Heart left ventricle (tissue), 16 donors: ENCODE results near the gene TAAR9. TPM values are rescaled to one million over a fixed set of nuclear protein-coding genes. Genes with fewer than 3 reads are reported as not detected.
"Not testable (repeated sequence)": the region's sequence is repeated elsewhere in the genome, so short reads cannot be mapped to it uniquely, and the experiment has no call there.

Source experiments
- ATAC-seq, 4 donors: fragments of 200-7000 bp; cut with Tn5 transposase; one replicate each; pipeline ENCODE4 v1.9.1; 2020 to 2022; ENCODE audit warnings: moderate library complexity in 4 of 4, mild to moderate bottlenecking in 3 of 4, moderate number of reproducible peaks in 1 of 4
- DNase-seq, 5 donors: peaks; one replicate each; pipeline ENCODE4 v3.0.0-alpha.2; 2020
- H3K27ac ChIP-seq, 12 donors: fragments of 200-600 bp; sonication (generic) in 4 of 12; one replicate each; pipeline versions ENCODE4 v1.5.0 to v1.8.0; 2016 to 2022; ENCODE audit warnings: mild to moderate bottlenecking in 2 of 12
- H3K27me3 ChIP-seq, 9 donors: fragments of 200-600 bp; sonication (generic) in 2 of 9; one replicate each; pipeline versions ENCODE4 v1.5.1 to v1.8.0; 2016 to 2022; ENCODE audit warnings: mild to moderate bottlenecking in 3 of 9
- H3K36me3 ChIP-seq, 9 donors: fragments of 200-600 bp; sonication (generic) in 2 of 9; one replicate each; pipeline versions ENCODE4 v1.5.0 to v1.8.0; 2018 to 2022; ENCODE audit warnings: mild to moderate bottlenecking in 2 of 9
- H3K4me1 ChIP-seq, 12 donors: fragments of 200-600 bp; sonication (generic) in 4 of 12; one replicate each; pipeline versions ENCODE4 v1.5.0 to v1.8.0; 2016 to 2022; ENCODE audit warnings: mild to moderate bottlenecking in 3 of 12
- H3K4me3 ChIP-seq, 12 donors: fragments of 200-600 bp; sonication (generic) in 4 of 12; one replicate each; pipeline versions ENCODE4 v1.5.0 to v1.8.0; 2017 to 2022; ENCODE audit warnings: mild to moderate bottlenecking in 9 of 12, moderate library complexity in 4 of 12
- H3K9me3 ChIP-seq, 12 donors: fragments of 200-600 bp; sonication (generic) in 4 of 12; one replicate each; pipeline versions ENCODE4 v1.5.0 to v1.8.0; 2016 to 2022; ENCODE audit warnings: mild to moderate bottlenecking in 1 of 12
- POLR2A ChIP-seq, 2 donors: fragments of 450-650 bp; IDR thresholded peaks; one replicate each; pipeline ENCODE4 v1.6.1; 2017; ENCODE audit warnings: antibody characterized with exemption in 2 of 2, mild to moderate bottlenecking in 2 of 2, moderate library complexity in 2 of 2
- WGBS, 4 donors: extraction: QIAGEN DNeasy Blood & Tissue Kit in 2 of 4; methylation state at CpG; one replicate each; pipeline versions ENCODE4 v1.1.5 to v1.1.7; 2013 to 2018; 5-methylcytosine and 5-hydroxymethylcytosine counted together
- intact Hi-C, 10 donors: fragments of 100-400 bp; cut with DNase I; formaldehyde crosslinking; loops; one replicate each; pipeline versions ENCODE4 v1.11.1 to v1.14.2; 2022
- polyA plus RNA-seq, 2 donors: library from polyadenylated mRNA; stranded (reverse); fragments of 200-250 nt; gene quantifications; one replicate each; pipeline ENCODE4 v1.2.3, GENCODE V29; 2013
- total RNA-seq, 9 donors: library from RNA; depleted of rRNA in 2 of 9; stranded (reverse); fragments of >200 nt in 2 of 9; fragmentation: NEBNext Ultra II Directional in 3 of 9; extraction: Animal tissue kit (Norgen Biotek cat#: 25700) in 3 of 9; gene quantifications; one replicate each; pipeline versions ENCODE4 v1.1.0 to v1.2.4, GENCODE V29; 2016 to 2023
- TF ChIP-seq, protein P1 (sequence below), 12 donors: fragments of 200-600 bp; sonication (generic) in 4 of 12; IDR thresholded peaks; one replicate each; pipeline versions ENCODE4 v1.5.0 to v1.8.0; 2018 to 2022; ENCODE audit warnings: antibody characterized with exemption in 12 of 12, mild to moderate bottlenecking in 5 of 12
- donor health status: ischemic (EF 13 %, LVEDD 7.1; RV severe dilation, severe dysfunction).
- donor health status: healthy with polysubstance abuse.
- donor health status: DM: no; HTN: yes; CAD: no.
- donor health status: DM: no; HTN: no; CAD: no.
- donor health status: ischemic (EF 25% LVEDD 6.9; RV normal size, moderate dysfunction).
- donor health status: ischemic (EF 25% LVEDD 5.7; RV mildly dilated, moderate dysfunction).
- donor health status: healthy.
- donor health status: DM: yes; HTN: yes; CAD: no.
- donor health status: ischemic (EF 35%, LVEDD 5.7; RV mildly dilated, moderate dysfunction).
- donor health status: nonischemic (EF 11% LVEDD 7.7; RV severe dilation, severe dysfunction).
- donor health status: DM: yes; HTN: yes; CAD: no.
- donor health status: PGD.
- donor health status: ischemic (EF 29% LVEDD 5.4; RV normal size, mild dysfunction).
- donor health status: nonischemic (EF 23%, LVEDD 6.1; RV moderate dilation, normal function).

Gene TAAR9
- total and polyA plus RNA-seq, 11 donors, result not detected

GRCh38 chr6:132525866-132526265 is 12.2 kb upstream of the TAAR9 start:
- Histone ChIP-seq H3K27ac (no peak overlapping the region), H3K4me3 (no peak overlapping the region), H3K4me1 (no peaks in the 10 kb centered on the region), H3K9me3 (no peaks in the 10 kb centered on the region), H3K27me3 (peaks cover 0 to 10% (median 0%) of the 10 kb centered on the region in 9 donors), H3K36me3 (no peaks in the 10 kb centered on the region)
- DNase-seq (no peak), ATAC-seq (no peak)
- intact Hi-C loops, result no loop called here
- WGBS, 4 donors, result 59 to 72% (median 64%) methylated on average over 4 of the region's 4 CpGs
- TF ChIP-seq, protein P1, sequence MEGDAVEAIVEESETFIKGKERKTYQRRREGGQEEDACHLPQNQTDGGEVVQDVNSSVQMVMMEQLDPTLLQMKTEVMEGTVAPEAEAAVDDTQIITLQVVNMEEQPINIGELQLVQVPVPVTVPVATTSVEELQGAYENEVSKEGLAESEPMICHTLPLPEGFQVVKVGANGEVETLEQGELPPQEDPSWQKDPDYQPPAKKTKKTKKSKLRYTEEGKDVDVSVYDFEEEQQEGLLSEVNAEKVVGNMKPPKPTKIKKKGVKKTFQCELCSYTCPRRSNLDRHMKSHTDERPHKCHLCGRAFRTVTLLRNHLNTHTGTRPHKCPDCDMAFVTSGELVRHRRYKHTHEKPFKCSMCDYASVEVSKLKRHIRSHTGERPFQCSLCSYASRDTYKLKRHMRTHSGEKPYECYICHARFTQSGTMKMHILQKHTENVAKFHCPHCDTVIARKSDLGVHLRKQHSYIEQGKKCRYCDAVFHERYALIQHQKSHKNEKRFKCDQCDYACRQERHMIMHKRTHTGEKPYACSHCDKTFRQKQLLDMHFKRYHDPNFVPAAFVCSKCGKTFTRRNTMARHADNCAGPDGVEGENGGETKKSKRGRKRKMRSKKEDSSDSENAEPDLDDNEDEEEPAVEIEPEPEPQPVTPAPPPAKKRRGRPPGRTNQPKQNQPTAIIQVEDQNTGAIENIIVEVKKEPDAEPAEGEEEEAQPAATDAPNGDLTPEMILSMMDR (IDR thresholded peaks at IDR 0.05), result no peak
- no peak for TF ChIP-seq POLR2A (IDR thresholded peaks at IDR 0.05)

- intact Hi-C loops, result no loop called here
Observed at GRCh38 chr6:132526461-132526860, 11.6 kb upstream of the TAAR9 start.

DNA sequence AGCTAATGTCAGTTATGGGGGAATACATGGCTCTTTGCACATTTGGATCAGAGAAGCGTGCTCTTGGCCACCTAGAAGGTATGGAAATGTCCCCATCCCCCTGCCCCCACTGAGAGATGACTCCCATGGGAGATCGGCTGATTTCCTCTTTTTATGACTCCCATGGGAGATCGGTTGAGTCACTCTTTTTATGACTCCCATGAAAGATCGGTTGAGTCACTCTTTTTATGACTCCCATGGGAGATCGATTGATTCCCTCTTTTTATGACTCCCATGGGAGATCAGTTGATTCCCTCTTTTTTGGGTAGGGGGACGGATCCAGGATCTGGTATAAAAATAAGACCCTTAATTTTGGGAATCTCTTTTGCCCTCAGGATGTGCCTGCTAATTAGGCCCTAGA is 10.3 kb upstream of the TAAR9 start:
- Histone ChIP-seq H3K27ac (no peak overlapping the region), H3K4me3 (no peak overlapping the region), H3K36me3 (no peaks in the 10 kb centered on the region), H3K27me3 (peaks cover 0 to 10% (median 0%) of the 10 kb centered on the region in 9 donors), H3K9me3 (no peaks in the 10 kb centered on the region), H3K4me1 (no peaks in the 10 kb centered on the region)
- WGBS, 4 donors, result 78 to 82% (median 80%) methylated on average over 6 of the region's 6 CpGs
- TF ChIP-seq POLR2A (IDR thresholded peaks at IDR 0.05), result no peak
- TF ChIP-seq, protein P1 (IDR thresholded peaks at IDR 0.05), result no peak
- intact Hi-C loops, result no loop called here
- ATAC-seq, result no peak
- DNase-seq, result no peak

More at GRCh38 chr6:132526461-132526860, 11.6 kb upstream of the TAAR9 start:
- H3K4me1 ChIP-seq, result no peaks in the 10 kb centered on the region
- no peaks in the 10 kb centered on the region for H3K9me3 ChIP-seq
- no peak overlapping the region for H3K27ac ChIP-seq
- peaks cover 0 to 10% (median 0%) of the 10 kb centered on the region in 9 donors for H3K27me3 ChIP-seq
- no peaks in the 10 kb centered on the region for H3K36me3 ChIP-seq
- TF ChIP-seq, protein P1 (IDR thresholded peaks at IDR 0.05), result no peak
- no peak for TF ChIP-seq POLR2A (IDR thresholded peaks at IDR 0.05)
- no peak overlapping the region for H3K4me3 ChIP-seq
- 40 to 70% (median 58%) methylated on average over 2 of the region's 2 CpGs for WGBS, 4 donors
- DNase-seq (no peak), ATAC-seq (no peak)

GRCh38 chr6:132530293-132530974 is 7.6 kb upstream of the TAAR9 start:
- peak in 3 of 4 donors; percentile 44 to 72 (median 71) for ATAC-seq
- 20 to 30% (median 26%) methylated on average over 9 of the region's 9 CpGs for WGBS, 4 donors
- TF ChIP-seq POLR2A (IDR thresholded peaks at IDR 0.05), result no peak
- TF ChIP-seq, protein P1 (IDR thresholded peaks at IDR 0.05), result peak; percentile 74 to 96 (median 86)
- intact Hi-C loops, result loop anchor here in 7 of 10 donors (2.0 to 10.0 kb wide), 10 partner anchors 134 to 1394 kb away; partner anchors contain the start of gene SLC18B1 (in 2 of the 7)
- H3K27ac ChIP-seq, result no peak overlapping the region
- peak in 4 of 5 donors; percentile 26 to 58 (median 46) for DNase-seq
- no peaks in the 10 kb centered on the region for H3K36me3 ChIP-seq
- peaks cover 0 to 8% (median 0%) of the 10 kb centered on the region in 12 donors for H3K9me3 ChIP-seq
- H3K4me1 ChIP-seq, result no peaks in the 10 kb centered on the region
- peaks cover 0 to 10% (median 0%) of the 10 kb centered on the region in 9 donors for H3K27me3 ChIP-seq
- no peak overlapping the region for H3K4me3 ChIP-seq

GRCh38 chr6:132534546-132534945 is 3.5 kb upstream of the TAAR9 start:
- not testable (repeated sequence) for H3K36me3 ChIP-seq, H3K9me3 ChIP-seq, ATAC-seq, DNase-seq, H3K4me1 ChIP-seq, H3K4me3 ChIP-seq, H3K27ac ChIP-seq
- WGBS, 4 donors, result 78 to 88% (median 83%) methylated on average over 2 of the region's 2 CpGs
- peaks cover 0 to 24% (median 6%) of the 10 kb centered on the region in 9 donors for H3K27me3 ChIP-seq
- intact Hi-C loops, result loop anchor here in 7 of 10 donors (5.0 to 10.0 kb wide), 8 partner anchors 130 to 1390 kb away; partner anchors contain the start of gene SLC18B1 (in 2 of the 7)
